DOHH2 (cell line): ENCODE results near the gene CMPK2.

Experiments used
- CTCF ChIP-seq: fragments of 200-600 bp; sonication (generic); IDR thresholded peaks from one replicate; pipeline ENCODE4 v1.5.1; 2014; ENCODE audit warnings: antibody characterized with exemption, mild to moderate bottlenecking, low read depth, low read length; ENCODE audit not compliant: poor library complexity, severe bottlenecking
- EZH2phosphoT487 ChIP-seq: fragments of 200-600 bp; sonication (generic); IDR thresholded peaks from 2 replicates; pipeline ENCODE4 v1.6.1; 2017; ENCODE audit warnings: borderline replicate concordance, mild to moderate bottlenecking, antibody characterized with exemption, low read length, moderate library complexity, mixed read lengths

DNA sequence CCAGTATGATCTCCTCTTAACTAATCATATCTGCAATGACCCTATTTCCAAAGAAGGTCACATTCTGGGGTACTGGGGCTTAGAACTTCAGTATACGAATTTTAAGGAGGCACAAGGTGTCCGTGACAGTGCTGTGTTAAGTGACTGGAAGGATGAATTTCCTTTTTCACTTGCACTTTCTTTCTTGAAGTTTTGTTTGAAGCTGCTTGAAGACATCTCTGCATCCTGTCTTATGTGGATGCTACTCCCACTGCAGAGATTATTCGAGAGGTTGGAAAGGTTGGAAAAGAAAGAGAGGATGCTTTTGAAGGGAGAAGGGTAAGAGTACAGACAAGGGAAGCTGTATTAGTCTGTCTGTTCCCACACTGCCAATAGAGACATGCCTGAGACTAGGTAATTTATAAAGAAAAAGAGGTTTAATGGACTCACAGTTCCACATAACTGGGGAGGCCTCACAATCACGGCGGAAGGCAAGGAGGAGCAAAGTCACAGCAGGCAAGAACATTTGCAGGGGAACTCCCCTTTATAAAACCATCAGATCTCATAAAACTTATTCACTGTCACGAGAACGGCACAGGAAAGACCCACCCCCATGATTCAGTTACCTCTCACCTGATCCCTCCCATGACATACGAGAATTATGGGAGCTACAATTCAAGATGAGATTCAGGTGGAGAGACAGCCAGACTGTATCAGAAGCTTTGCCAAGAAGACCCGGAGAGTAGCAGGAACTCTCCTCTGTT is 47.9 kb upstream of the CMPK2 start:
- TF ChIP-seq CTCF (no peak), EZH2phosphoT487 (no peak)
